ENCODE results near the gene LRRC58. TPM values are rescaled to one million over a fixed set of nuclear protein-coding genes. Genes with fewer than 3 reads are reported as not detected.

LRRC58 gene
- total and polyA plus RNA-seq, 2 of the 13 experiments (the other 11 are each of a cell fraction or from before 2014, with no cell fraction given), result 9.7 to 17.3 TPM

DNA sequence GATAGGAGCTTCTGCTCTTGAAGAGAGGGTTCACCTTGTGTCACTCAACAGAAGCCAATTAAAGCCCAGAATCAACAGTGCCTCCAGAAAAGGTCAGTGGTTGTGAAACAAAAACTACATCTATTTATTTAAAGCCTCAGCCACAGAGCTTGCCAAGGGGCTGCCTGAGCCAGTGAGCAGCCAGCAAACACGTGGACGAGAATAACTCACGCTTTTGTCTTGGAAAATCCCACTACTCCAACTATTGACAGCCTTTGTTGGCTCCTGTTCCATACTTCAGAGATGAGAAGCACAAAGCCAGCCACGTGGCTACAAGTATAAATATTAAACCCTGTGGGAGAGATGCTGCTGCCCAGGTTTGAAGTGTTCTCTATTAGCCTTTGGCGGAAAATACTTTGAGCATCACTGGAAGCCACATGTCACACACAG is 74.4 kb downstream of the LRRC58 start (continued):
- TF ChIP-seq, protein P1, sequence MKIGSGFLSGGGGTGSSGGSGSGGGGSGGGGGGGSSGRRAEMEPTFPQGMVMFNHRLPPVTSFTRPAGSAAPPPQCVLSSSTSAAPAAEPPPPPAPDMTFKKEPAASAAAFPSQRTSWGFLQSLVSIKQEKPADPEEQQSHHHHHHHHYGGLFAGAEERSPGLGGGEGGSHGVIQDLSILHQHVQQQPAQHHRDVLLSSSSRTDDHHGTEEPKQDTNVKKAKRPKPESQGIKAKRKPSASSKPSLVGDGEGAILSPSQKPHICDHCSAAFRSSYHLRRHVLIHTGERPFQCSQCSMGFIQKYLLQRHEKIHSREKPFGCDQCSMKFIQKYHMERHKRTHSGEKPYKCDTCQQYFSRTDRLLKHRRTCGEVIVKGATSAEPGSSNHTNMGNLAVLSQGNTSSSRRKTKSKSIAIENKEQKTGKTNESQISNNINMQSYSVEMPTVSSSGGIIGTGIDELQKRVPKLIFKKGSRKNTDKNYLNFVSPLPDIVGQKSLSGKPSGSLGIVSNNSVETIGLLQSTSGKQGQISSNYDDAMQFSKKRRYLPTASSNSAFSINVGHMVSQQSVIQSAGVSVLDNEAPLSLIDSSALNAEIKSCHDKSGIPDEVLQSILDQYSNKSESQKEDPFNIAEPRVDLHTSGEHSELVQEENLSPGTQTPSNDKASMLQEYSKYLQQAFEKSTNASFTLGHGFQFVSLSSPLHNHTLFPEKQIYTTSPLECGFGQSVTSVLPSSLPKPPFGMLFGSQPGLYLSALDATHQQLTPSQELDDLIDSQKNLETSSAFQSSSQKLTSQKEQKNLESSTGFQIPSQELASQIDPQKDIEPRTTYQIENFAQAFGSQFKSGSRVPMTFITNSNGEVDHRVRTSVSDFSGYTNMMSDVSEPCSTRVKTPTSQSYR (CRISPR knock-in tag; IDR thresholded peaks at IDR 0.05; ENCODE audit: borderline replicate concordance), result no peak
- TF ChIP-seq TSC22D2 (CRISPR knock-in tag; IDR thresholded peaks at IDR 0.05; ENCODE audit: borderline replicate concordance) (no peak), ASH2L (IDR thresholded peaks at IDR 0.05; ENCODE audit: insufficient read length, low read depth, low read length) (no peak), PPARG (CRISPR knock-in tag; conservative IDR thresholded peaks at IDR 0.05) (0 out of 2 replicates have a peak, but pooled peaks have one; percentile 18), MED8 (CRISPR knock-in tag; IDR thresholded peaks at IDR 0.05; ENCODE audit: insufficient replicate concordance) (no peak), FOXP1 (IDR thresholded peaks at IDR 0.05) (no peak), FOXP1 (CRISPR knock-in tag; IDR thresholded peaks at IDR 0.05) (peak; percentile 61), CEBPB (IDR thresholded peaks at IDR 0.05; ENCODE audit: borderline replicate concordance, low read depth, low read length) (peak; percentile 76), MEIS1 (CRISPR knock-in tag; IDR thresholded peaks at IDR 0.05; ENCODE audit: borderline replicate concordance) (no peak), ZNF737 (CRISPR knock-in tag; IDR thresholded peaks at IDR 0.05; ENCODE audit: borderline replicate concordance) (no peak), HNRNPUL1 (IDR thresholded peaks at IDR 0.05; ENCODE audit: low read depth, low read length) (no peak), SIX1 (CRISPR knock-in tag; IDR thresholded peaks at IDR 0.05; ENCODE audit: borderline replicate concordance) (no peak)
- TF ChIP-seq, protein P2, sequence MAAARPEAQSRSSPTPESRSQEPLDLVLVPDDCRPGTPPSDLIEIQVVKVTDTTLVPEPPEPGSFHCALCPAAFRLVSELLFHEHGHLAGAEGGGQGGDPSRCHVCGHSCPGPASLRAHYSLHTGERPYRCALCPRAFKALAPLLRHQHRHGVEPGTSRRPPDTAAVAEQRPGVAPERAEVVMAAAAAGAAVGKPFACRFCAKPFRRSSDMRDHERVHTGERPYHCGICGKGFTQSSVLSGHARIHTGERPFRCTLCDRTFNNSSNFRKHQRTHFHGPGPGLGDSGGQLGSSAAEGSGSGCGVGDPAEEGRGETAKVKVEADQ (CRISPR knock-in tag; IDR thresholded peaks at IDR 0.05; ENCODE audit: borderline replicate concordance), result no peak
- TF ChIP-seq, protein P3, sequence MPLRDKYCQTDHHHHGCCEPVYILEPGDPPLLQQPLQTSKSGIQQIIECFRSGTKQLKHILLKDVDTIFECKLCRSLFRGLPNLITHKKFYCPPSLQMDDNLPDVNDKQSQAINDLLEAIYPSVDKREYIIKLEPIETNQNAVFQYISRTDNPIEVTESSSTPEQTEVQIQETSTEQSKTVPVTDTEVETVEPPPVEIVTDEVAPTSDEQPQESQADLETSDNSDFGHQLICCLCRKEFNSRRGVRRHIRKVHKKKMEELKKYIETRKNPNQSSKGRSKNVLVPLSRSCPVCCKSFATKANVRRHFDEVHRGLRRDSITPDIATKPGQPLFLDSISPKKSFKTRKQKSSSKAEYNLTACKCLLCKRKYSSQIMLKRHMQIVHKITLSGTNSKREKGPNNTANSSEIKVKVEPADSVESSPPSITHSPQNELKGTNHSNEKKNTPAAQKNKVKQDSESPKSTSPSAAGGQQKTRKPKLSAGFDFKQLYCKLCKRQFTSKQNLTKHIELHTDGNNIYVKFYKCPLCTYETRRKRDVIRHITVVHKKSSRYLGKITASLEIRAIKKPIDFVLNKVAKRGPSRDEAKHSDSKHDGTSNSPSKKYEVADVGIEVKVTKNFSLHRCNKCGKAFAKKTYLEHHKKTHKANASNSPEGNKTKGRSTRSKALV (CRISPR knock-in tag; IDR thresholded peaks at IDR 0.05), result peak; percentile 36; the same call in 1 of the 2 replicates
- TF ChIP-seq, protein P4, sequence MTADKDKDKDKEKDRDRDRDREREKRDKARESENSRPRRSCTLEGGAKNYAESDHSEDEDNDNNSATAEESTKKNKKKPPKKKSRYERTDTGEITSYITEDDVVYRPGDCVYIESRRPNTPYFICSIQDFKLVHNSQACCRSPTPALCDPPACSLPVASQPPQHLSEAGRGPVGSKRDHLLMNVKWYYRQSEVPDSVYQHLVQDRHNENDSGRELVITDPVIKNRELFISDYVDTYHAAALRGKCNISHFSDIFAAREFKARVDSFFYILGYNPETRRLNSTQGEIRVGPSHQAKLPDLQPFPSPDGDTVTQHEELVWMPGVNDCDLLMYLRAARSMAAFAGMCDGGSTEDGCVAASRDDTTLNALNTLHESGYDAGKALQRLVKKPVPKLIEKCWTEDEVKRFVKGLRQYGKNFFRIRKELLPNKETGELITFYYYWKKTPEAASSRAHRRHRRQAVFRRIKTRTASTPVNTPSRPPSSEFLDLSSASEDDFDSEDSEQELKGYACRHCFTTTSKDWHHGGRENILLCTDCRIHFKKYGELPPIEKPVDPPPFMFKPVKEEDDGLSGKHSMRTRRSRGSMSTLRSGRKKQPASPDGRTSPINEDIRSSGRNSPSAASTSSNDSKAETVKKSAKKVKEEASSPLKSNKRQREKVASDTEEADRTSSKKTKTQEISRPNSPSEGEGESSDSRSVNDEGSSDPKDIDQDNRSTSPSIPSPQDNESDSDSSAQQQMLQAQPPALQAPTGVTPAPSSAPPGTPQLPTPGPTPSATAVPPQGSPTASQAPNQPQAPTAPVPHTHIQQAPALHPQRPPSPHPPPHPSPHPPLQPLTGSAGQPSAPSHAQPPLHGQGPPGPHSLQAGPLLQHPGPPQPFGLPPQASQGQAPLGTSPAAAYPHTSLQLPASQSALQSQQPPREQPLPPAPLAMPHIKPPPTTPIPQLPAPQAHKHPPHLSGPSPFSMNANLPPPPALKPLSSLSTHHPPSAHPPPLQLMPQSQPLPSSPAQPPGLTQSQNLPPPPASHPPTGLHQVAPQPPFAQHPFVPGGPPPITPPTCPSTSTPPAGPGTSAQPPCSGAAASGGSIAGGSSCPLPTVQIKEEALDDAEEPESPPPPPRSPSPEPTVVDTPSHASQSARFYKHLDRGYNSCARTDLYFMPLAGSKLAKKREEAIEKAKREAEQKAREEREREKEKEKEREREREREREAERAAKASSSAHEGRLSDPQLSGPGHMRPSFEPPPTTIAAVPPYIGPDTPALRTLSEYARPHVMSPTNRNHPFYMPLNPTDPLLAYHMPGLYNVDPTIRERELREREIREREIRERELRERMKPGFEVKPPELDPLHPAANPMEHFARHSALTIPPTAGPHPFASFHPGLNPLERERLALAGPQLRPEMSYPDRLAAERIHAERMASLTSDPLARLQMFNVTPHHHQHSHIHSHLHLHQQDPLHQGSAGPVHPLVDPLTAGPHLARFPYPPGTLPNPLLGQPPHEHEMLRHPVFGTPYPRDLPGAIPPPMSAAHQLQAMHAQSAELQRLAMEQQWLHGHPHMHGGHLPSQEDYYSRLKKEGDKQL (CRISPR knock-in tag; IDR thresholded peaks at IDR 0.05; ENCODE audit: low read depth), result peak; percentile 95
- TF ChIP-seq, protein P5, sequence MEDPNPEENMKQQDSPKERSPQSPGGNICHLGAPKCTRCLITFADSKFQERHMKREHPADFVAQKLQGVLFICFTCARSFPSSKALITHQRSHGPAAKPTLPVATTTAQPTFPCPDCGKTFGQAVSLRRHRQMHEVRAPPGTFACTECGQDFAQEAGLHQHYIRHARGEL (CRISPR knock-in tag; IDR thresholded peaks at IDR 0.05), result no peak
- TF ChIP-seq, protein P6, sequence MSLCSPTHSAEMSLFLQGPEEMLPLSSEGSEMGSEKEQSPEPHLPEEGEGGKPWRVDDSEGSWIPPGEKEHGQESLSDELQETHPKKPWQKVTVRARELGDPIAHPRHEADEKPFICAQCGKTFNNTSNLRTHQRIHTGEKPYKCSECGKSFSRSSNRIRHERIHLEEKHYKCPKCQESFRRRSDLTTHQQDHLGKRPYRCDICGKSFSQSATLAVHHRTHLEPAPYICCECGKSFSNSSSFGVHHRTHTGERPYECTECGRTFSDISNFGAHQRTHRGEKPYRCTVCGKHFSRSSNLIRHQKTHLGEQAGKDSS (CRISPR knock-in tag; IDR thresholded peaks at IDR 0.05; ENCODE audit: borderline replicate concordance, low read depth), result no peak

Measured in HepG2 (cell line).